ENCODE measurements around the gene CCDC9. TPM values are rescaled to one million over a fixed set of nuclear protein-coding genes. Genes with fewer than 3 reads are reported as not detected.
A peak's percentile ranks its signal among the peaks of the same experiment; 100 is the strongest.

The CCDC9 gene
- total RNA-seq, 1 donor from 2014 or later, result 36.1 TPM

DNA sequence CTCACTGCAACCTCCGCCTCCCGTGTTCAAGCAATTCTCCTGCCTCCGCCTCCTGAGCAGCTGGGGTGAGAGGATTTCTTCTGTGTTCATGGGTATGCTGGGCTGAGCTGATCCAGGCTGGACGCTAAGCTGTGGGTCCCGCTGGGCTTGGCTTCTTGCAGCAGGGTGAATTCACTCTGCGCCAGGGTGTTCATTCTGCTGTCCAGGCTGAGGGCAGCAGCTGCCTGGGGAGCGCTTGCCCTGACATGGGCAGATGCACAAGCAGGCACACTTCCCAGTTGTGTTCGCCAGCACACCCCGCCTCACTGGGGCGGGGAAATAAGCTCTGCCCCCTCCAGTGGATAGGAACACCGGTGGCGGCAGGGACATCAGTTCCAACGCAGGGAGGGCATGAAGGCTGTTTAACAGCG lies 11.0 kb downstream of the CCDC9 start:
- no peak for DNase-seq (ENCODE audit: low spot score, unreplicated experiment)
- no peak overlapping the region for H3K4me3 Mint-ChIP-seq (ENCODE audit: low read depth)
- TF ChIP-seq, protein P1, sequence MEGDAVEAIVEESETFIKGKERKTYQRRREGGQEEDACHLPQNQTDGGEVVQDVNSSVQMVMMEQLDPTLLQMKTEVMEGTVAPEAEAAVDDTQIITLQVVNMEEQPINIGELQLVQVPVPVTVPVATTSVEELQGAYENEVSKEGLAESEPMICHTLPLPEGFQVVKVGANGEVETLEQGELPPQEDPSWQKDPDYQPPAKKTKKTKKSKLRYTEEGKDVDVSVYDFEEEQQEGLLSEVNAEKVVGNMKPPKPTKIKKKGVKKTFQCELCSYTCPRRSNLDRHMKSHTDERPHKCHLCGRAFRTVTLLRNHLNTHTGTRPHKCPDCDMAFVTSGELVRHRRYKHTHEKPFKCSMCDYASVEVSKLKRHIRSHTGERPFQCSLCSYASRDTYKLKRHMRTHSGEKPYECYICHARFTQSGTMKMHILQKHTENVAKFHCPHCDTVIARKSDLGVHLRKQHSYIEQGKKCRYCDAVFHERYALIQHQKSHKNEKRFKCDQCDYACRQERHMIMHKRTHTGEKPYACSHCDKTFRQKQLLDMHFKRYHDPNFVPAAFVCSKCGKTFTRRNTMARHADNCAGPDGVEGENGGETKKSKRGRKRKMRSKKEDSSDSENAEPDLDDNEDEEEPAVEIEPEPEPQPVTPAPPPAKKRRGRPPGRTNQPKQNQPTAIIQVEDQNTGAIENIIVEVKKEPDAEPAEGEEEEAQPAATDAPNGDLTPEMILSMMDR (IDR thresholded peaks at IDR 0.05; ENCODE audit: unreplicated experiment), result no peak
- peaks cover 29% of the 10 kb centered on the region for H3K36me3 Mint-ChIP-seq (ENCODE audit: insufficient read depth)
- H3K27me3 Mint-ChIP-seq, result no peaks in the 10 kb centered on the region
- no peaks in the 10 kb centered on the region for H3K9me3 Mint-ChIP-seq (ENCODE audit: low read depth)
- H3K27ac Mint-ChIP-seq, result no peak overlapping the region
- peaks cover 2% of the 10 kb centered on the region for H3K4me1 Mint-ChIP-seq (ENCODE audit: low read depth)

DNA sequence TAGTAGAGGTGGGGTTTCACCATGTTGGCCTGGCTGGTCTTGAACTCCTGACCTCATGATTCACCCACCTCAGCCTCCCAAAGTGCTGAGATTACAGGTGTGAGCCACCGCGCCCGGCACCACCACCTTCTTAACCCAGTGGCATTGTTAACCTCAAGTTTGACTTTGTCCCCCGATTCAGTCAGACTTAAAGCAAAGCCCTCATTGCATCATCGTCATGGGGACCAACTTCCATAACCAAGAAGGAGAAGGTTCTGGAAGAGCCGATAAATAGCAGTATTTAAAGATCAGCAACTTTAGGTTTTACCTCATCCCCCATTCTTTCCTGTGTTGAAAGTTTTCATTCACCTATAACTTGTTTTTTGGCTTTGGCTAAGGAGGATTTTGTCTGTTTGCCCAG lies 11.7 kb downstream of the CCDC9 start:
- no peak overlapping the region for H3K4me3 Mint-ChIP-seq (ENCODE audit: low read depth)
- TF ChIP-seq, protein P1 (IDR thresholded peaks at IDR 0.05; ENCODE audit: unreplicated experiment), result no peak
- H3K27me3 Mint-ChIP-seq, result no peaks in the 10 kb centered on the region
- peaks cover 26% of the 10 kb centered on the region for H3K36me3 Mint-ChIP-seq (ENCODE audit: insufficient read depth)
- no peaks in the 10 kb centered on the region for H3K9me3 Mint-ChIP-seq (ENCODE audit: low read depth)
- H3K27ac Mint-ChIP-seq, result no peak overlapping the region
- DNase-seq (ENCODE audit: low spot score, unreplicated experiment), result no peak
- H3K4me1 Mint-ChIP-seq (ENCODE audit: low read depth), result peaks cover 8% of the 10 kb centered on the region

DNA sequence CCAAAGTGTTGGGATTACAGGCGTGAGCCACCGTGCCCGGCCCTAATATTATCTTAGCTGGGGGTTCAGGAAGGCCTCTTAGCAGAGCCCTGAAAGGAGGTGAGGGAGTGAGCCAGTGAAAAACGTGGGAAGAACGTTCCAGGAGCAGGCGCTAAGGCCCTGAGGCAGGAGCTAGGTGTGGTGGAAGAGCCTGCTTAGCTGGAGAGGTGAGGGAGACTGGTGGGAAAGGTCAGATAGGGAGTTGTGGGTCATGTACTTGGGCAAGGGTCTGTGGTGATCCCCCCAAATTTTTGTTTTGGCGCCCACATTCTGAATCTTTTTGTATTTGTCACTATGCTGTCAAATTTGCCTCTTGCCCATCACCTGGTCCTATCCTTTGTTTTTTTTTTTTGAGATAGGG lies 13.3 kb downstream of the CCDC9 start:
- Mint-ChIP-seq H3K36me3 (ENCODE audit: insufficient read depth) (peaks cover 21% of the 10 kb centered on the region), H3K9me3 (ENCODE audit: low read depth) (no peaks in the 10 kb centered on the region), H3K4me3 (ENCODE audit: low read depth) (no peak overlapping the region), H3K27ac (no peak overlapping the region), H3K27me3 (no peaks in the 10 kb centered on the region), H3K4me1 (ENCODE audit: low read depth) (peaks cover 8% of the 10 kb centered on the region)
- TF ChIP-seq, protein P1 (IDR thresholded peaks at IDR 0.05; ENCODE audit: unreplicated experiment), result no peak
- no peak for DNase-seq (ENCODE audit: low spot score, unreplicated experiment)

DNA sequence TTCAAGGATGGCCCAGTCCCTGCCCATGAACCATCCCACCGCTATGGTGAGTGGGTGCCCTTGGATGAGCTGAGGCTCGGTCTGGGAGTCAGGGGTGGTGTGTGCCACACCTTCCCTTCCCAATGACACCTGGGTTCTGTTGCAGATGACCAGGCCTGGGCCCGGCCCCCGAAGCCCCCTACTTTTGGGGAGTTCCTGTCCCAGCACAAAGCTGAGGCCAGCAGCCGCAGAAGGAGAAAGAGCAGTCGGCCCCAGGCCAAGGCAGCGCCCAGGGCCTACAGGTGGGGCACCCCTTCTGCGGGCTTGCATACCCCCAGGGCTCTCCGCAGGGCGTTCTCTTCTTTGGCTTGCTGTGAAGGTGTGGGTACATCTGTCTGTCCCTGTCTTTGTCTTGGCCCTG lies 14.1 kb downstream of the CCDC9 start:
- Mint-ChIP-seq H3K9me3 (ENCODE audit: low read depth) (no peaks in the 10 kb centered on the region), H3K4me1 (ENCODE audit: low read depth) (peaks cover 9% of the 10 kb centered on the region)

DNA sequence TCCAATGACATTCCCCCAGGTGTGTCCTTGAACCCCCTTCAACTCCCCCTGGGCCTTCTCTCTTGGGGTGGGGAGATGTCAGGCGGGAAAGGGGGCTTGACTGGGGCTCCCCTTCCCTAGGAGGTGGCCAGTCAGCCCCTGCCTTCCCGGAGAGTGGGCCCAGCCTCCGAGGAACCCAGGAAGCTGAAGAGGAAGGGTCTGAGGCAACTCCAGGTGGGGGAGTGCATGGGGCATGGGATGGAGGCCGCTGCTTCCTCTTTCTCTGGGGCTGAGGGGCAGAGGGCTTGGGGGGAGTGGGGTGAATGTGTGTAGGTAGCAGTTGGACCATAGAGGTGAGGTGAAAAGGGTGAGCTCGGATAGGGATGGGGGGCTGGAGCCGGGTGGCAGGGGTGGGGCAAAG lies 15.6 kb downstream of the CCDC9 start:
- DNase-seq (ENCODE audit: low spot score, unreplicated experiment), result no peak
- Mint-ChIP-seq H3K4me3 (ENCODE audit: low read depth) (no peak overlapping the region), H3K36me3 (ENCODE audit: insufficient read depth) (peaks cover 19% of the 10 kb centered on the region), H3K27me3 (peaks cover 9% of the 10 kb centered on the region), H3K27ac (no peak overlapping the region), H3K9me3 (ENCODE audit: low read depth) (no peaks in the 10 kb centered on the region), H3K4me1 (ENCODE audit: low read depth) (peaks cover 12% of the 10 kb centered on the region)
- TF ChIP-seq, protein P1 (IDR thresholded peaks at IDR 0.05; ENCODE audit: unreplicated experiment), result no peak

More for the DNA sequence above, 14.1 kb downstream of the CCDC9 start:
- Mint-ChIP-seq H3K27me3 (peaks cover 2% of the 10 kb centered on the region), H3K36me3 (ENCODE audit: insufficient read depth) (peaks cover 19% of the 10 kb centered on the region), H3K4me3 (ENCODE audit: low read depth) (no peak overlapping the region), H3K27ac (peak overlapping the region; percentile 59)
- DNase-seq (ENCODE audit: low spot score, unreplicated experiment), result no peak
- TF ChIP-seq, protein P1 (IDR thresholded peaks at IDR 0.05; ENCODE audit: unreplicated experiment), result no peak
